CD4-positive, alpha-beta memory T cell (primary cell): ENCODE measurements around the gene PES1. TPM values are rescaled to one million over a fixed set of nuclear protein-coding genes. Genes with fewer than 3 reads are reported as not detected.

Source experiments
- CTCF ChIA-PET: fragments of 350-600 bp; sonication (Branson Sonifier 250); formaldehyde crosslinking; loops from one replicate; lab custom pipeline; 2021; ENCODE audit warnings: inconsistent platforms; ENCODE audit not compliant: partially characterized antibody; lab: Charles Lee
- POLR2A ChIA-PET: fragments of 350-600 bp; sonication (Branson Sonifier 250); formaldehyde crosslinking; loops from one replicate; lab custom pipeline; 2021; ENCODE audit not compliant: partially characterized antibody; lab: Charles Lee
- DNase-seq, 5 donors: peaks; one replicate each; pipeline versions ENCODE4 v3.0.0 to v3.0.0-alpha.2; 2020 to 2022; ENCODE audit warnings: mixed read lengths in 1 of 5
- H3K27ac ChIP-seq: one replicate; pipeline ENCODE4 v1.7.0; 2013; ENCODE audit warnings: low read depth, low read length
- H3K27me3 ChIP-seq: 2 replicates; pipeline ENCODE4 v1.7.0; 2013; ENCODE audit warnings: mild to moderate bottlenecking, low read length, moderate library complexity; ENCODE audit not compliant: insufficient read depth
- H3K36me3 ChIP-seq: 2 replicates; pipeline ENCODE4 v1.7.0; 2013; ENCODE audit warnings: mild to moderate bottlenecking, low read length, moderate library complexity; ENCODE audit not compliant: insufficient read depth
- H3K4me1 ChIP-seq: 2 replicates; pipeline ENCODE4 v1.7.0; 2013; ENCODE audit warnings: mild to moderate bottlenecking, low read length, moderate library complexity; ENCODE audit not compliant: insufficient read depth
- H3K4me3 ChIP-seq, 2 donors: one replicate each; pipeline ENCODE4 v1.7.0; 2013; ENCODE audit warnings: low read length in 2 of 2, mild to moderate bottlenecking in 1 of 2
- H3K9me3 ChIP-seq, 2 donors: one replicate each; pipeline ENCODE4 v1.7.0; 2013; ENCODE audit warnings: low read length in 2 of 2, control low read depth in 1 of 2; ENCODE audit not compliant: control insufficient read depth in 1 of 2
- H3K27ac Mint-ChIP-seq, 7 donors: one replicate each; pipeline ENCODE4 v1.8.0; 2020 to 2021; ENCODE audit warnings: mixed read lengths in 7 of 7, mild to moderate bottlenecking in 6 of 7, inconsistent platforms in 3 of 7, moderate library complexity in 3 of 7
- H3K27me3 Mint-ChIP-seq, 2 donors: one replicate each; pipeline ENCODE4 v1.8.0; 2020 to 2021; ENCODE audit warnings: mixed read lengths in 2 of 2
- H3K36me3 Mint-ChIP-seq, 2 donors: one replicate each; pipeline ENCODE4 v1.8.0; 2020 to 2021; ENCODE audit warnings: mixed read lengths in 2 of 2, inconsistent platforms in 1 of 2, mild to moderate bottlenecking in 1 of 2
- H3K4me1 Mint-ChIP-seq, 4 donors: one replicate each; pipeline ENCODE4 v1.8.0; 2020 to 2021; ENCODE audit warnings: mixed read lengths in 4 of 4, mild to moderate bottlenecking in 1 of 4
- H3K4me3 Mint-ChIP-seq, 8 donors: one replicate each; pipeline ENCODE4 v1.8.0; 2020 to 2021; ENCODE audit warnings: mixed read lengths in 8 of 8, mild to moderate bottlenecking in 7 of 8, moderate library complexity in 6 of 8, inconsistent platforms in 3 of 8
- H3K9me3 Mint-ChIP-seq, 8 donors: one replicate each; pipeline ENCODE4 v1.8.0; 2020 to 2021; ENCODE audit warnings: mixed read lengths in 8 of 8, mild to moderate bottlenecking in 5 of 8, inconsistent platforms in 3 of 8, moderate library complexity in 1 of 8
- intact Hi-C: fragments of 100-400 bp; cut with micrococcal nuclease; formaldehyde crosslinking; loops from one replicate; pipeline ENCODE4 v1.15.1; 2023
- polyA plus RNA-seq, 2 donors: library from polyadenylated mRNA; unstranded; fragments of 300-500 nt; fragmentation: Illumina TruSeq; gene quantifications; one replicate each; pipeline ENCODE4 v1.2.3, GENCODE V29; 2021
- total RNA-seq, 2 experiments: library from RNA; stranded (reverse); gene quantifications; one replicate each; pipeline ENCODE4 v1.2.3, GENCODE V29; 2021

PES1 gene
- total and polyA plus RNA-seq, 4 experiments from 2014 or later: 41.3 to 51.6 (median 49.4) TPM

DNA sequence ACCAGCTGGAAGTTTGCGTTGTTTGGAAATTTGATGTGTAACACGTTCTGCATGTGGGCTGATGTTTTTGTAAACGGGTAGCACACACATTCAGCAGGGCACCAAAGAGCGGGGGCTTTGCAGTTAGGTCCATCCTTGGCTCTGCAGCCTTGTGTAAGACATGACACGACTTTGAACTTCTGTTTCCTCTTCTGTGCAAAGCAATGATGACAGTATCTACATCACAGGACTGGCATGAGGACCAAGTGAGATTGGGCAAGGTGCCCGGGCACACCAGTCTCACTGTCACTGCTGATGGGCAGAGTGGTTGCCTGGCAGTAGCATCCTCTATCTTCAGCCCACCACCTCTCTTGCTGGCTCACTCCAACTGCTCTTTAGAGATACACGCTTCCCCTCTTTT, 18.6 kb upstream of the PES1 start:
- H3K9me3 ChIP-seq: no peaks in the 10 kb centered on the region
- CTCF ChIA-PET: interaction anchor here (1.0 kb wide), 1 partner anchor 25 kb away, joined by 4 read pairs; no protein-coding TSS in a partner anchor
- peak overlapping the region in 2 of 7 donors; percentile 37 to 67 for H3K27ac Mint-ChIP-seq
- peaks cover 0 to 2% (median 0%) of the 10 kb centered on the region in 8 donors for H3K9me3 Mint-ChIP-seq
- H3K36me3 ChIP-seq: no peaks in the 10 kb centered on the region
- H3K4me1 Mint-ChIP-seq: peaks cover 9 to 28% (median 17%) of the 10 kb centered on the region in 4 donors
- H3K4me1 ChIP-seq: peaks cover 16% of the 10 kb centered on the region
- H3K27me3 Mint-ChIP-seq: peaks cover 0 to 1% of the 10 kb centered on the region in 2 donors
- no peak for DNase-seq
- POLR2A ChIA-PET: no interaction called here
- no peak overlapping the region for H3K27ac ChIP-seq
- H3K4me3 Mint-ChIP-seq: no peak overlapping the region
- H3K27me3 ChIP-seq: no peaks in the 10 kb centered on the region
- H3K4me3 ChIP-seq: no peak overlapping the region
- intact Hi-C loops: no loop called here
- no peaks in the 10 kb centered on the region for H3K36me3 Mint-ChIP-seq

DNA sequence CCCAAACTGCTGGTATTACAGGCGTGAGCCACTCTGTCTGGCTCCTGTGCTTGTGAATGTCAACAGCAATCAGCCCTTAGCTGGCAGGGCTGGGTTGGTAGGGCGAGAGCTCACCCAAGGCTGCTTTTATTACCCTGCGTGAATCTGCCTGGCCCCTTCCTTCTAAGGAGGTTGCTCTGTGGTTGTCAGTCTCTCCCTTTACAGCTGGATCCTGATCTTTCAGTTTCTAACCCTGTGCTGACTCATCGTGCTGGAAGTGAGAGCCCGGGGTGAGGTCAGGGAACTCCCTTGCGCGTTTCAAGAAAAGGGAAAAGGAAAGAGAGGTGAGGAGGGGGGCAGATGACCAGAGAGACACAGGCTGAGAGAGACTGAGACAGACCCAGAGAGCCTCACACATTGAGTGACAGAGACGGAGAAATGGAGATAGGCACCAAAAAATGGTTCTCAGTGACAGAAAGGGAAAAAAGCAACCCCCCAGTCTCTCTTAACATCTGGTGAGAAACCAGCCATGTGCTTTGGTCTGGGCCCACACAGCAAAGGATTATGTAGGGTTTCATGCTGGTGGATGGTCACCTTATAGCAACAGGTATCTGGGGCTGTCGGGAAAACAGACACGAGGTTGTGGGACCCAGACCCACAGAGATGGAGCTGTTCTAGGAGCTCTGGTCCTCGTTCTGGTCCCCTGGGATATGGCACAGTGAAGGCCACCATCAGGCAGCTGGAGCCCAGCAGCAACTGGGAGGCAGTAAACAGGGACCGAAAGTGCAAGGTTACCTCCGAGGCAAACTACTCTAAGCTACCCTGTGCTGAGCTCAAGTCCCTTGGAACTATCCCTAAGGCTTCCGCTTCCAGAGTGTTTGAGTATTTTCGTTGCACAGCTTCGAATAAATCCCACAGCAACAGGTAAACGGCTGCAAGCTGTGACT, 17.8 kb upstream of the PES1 start:
- ChIA-PET CTCF (interaction anchor here (0.8 to 1.0 kb wide), 2 partner anchors 25 to 146 kb away, joined by 3 to 4 read pairs; no protein-coding TSS in a partner anchor), POLR2A (no interaction called here)
- Mint-ChIP-seq H3K27me3 (peaks cover 0 to 1% of the 10 kb centered on the region in 2 donors), H3K4me3 (peak overlapping the region in 1 of 8 donors; percentile 39), H3K4me1 (peaks cover 9 to 30% (median 19%) of the 10 kb centered on the region in 4 donors), H3K27ac (peak overlapping the region in 2 of 7 donors; percentile 65 to 84), H3K36me3 (no peaks in the 10 kb centered on the region), H3K9me3 (peaks cover 0 to 2% (median 0%) of the 10 kb centered on the region in 8 donors)
- H3K36me3 ChIP-seq: no peaks in the 10 kb centered on the region
- no peak for DNase-seq
- peaks cover 16% of the 10 kb centered on the region for H3K4me1 ChIP-seq
- H3K4me3 ChIP-seq: no peak overlapping the region
- H3K27ac ChIP-seq: no peak overlapping the region
- H3K9me3 ChIP-seq: no peaks in the 10 kb centered on the region
- intact Hi-C loops: no loop called here
- no peaks in the 10 kb centered on the region for H3K27me3 ChIP-seq

GRCh38 chr22:30607939-30608338, 16.2 kb upstream of the PES1 start:
- Histone ChIP-seq H3K27me3 (no peaks in the 10 kb centered on the region), H3K36me3 (no peaks in the 10 kb centered on the region), H3K4me1 (peaks cover 16% of the 10 kb centered on the region), H3K9me3 (no peaks in the 10 kb centered on the region), H3K4me3 (no peak overlapping the region), H3K27ac (no peak overlapping the region)
- Mint-ChIP-seq H3K27me3 (peaks cover 0 to 1% of the 10 kb centered on the region in 2 donors), H3K36me3 (no peaks in the 10 kb centered on the region), H3K27ac (no peak overlapping the region), H3K4me1 (peaks cover 9 to 30% (median 19%) of the 10 kb centered on the region in 4 donors), H3K4me3 (no peak overlapping the region), H3K9me3 (peaks cover 0 to 2% (median 0%) of the 10 kb centered on the region in 8 donors)
- POLR2A ChIA-PET: interaction anchor here (0.6 to 2.2 kb wide), 5 partner anchors 18 to 71 kb away, joined by 3 to 11 read pairs (median 3); partner anchors contain the start of gene SLC35E4
- intact Hi-C loops: no loop called here
- CTCF ChIA-PET: interaction anchor here (1.1 to 2.7 kb wide), 5 partner anchors 9 to 283 kb away, joined by 3 to 14 read pairs (median 4); partner anchors contain the start of gene SLC35E4
- DNase-seq: no peak

DNA sequence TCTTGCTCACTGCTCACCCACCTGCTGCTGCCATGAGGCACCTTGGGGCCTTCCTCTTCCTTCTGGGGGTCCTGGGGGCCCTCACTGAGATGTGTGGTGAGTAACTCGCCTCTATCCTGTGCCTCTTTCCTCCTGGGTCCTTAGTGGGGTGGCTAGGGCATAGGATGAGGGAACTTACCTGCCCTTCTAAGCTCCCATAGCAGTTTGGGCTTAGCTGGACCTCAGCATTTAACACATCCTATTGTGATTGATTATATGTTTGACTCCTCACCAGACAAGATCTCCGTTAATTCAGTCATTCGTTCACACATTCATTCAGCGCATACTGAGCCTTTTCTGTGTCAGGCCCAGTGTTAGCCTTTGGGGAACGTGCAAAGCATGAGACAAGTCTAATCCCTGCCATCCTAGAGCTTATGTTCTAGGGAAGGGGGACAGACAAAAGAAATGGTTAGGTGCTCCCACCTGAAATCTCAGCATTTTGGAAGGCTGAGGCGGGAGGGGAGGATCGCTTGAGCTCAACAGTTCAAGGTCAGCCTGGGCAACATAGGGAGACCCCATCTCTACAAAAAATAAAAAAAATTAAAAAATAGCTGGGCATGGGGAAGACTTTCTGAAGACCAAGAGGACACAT, 15.7 kb upstream of the PES1 start:
- DNase-seq: no peak
- Histone ChIP-seq H3K27ac (no peak overlapping the region), H3K4me1 (peaks cover 16% of the 10 kb centered on the region), H3K27me3 (no peaks in the 10 kb centered on the region), H3K4me3 (peak overlapping the region in 1 of 2 donors; percentile 57), H3K9me3 (no peaks in the 10 kb centered on the region), H3K36me3 (no peaks in the 10 kb centered on the region)
- ChIA-PET CTCF (interaction anchor here (0.7 to 2.7 kb wide), 6 partner anchors 9 to 284 kb away, joined by 3 to 14 read pairs (median 4); partner anchors contain the start of gene SLC35E4), POLR2A (interaction anchor here (0.6 to 2.3 kb wide), 7 partner anchors 15 to 605 kb away, joined by 3 to 19 read pairs (median 4); partner anchors contain the start of genes LIMK2, PES1, SLC35E4 and TUG1)
- Mint-ChIP-seq H3K27me3 (peaks cover 0 to 1% of the 10 kb centered on the region in 2 donors), H3K4me3 (peak overlapping the region; percentile 86 to 94 (median 90)), H3K4me1 (peaks cover 9 to 30% (median 19%) of the 10 kb centered on the region in 4 donors), H3K36me3 (no peaks in the 10 kb centered on the region), H3K27ac (peak overlapping the region in 6 of 7 donors; percentile 50 to 92 (median 60)), H3K9me3 (peaks cover 0 to 2% (median 0%) of the 10 kb centered on the region in 8 donors)
- intact Hi-C loops: no loop called here

GRCh38 chr22:30606455-30607299, 15.0 kb upstream of the PES1 start, which contains the start of gene TCN2:
Gene TCN2, plus strand, starts transcription at chr22:30607174. Its CDS starts 158 bp downstream, at chr22:30607332.
- intact Hi-C loops: no loop called here
- H3K27ac Mint-ChIP-seq: peak within 1 kb of the TSS in 6 of 7 donors; percentile 50 to 92 (median 64)
- H3K36me3 Mint-ChIP-seq: no peaks in the 10 kb centered on the region
- H3K4me3 Mint-ChIP-seq: peak within 1 kb of the TSS; percentile 86 to 94 (median 90)
- no peak within 1 kb of the TSS for H3K27ac ChIP-seq
- H3K4me1 ChIP-seq: peaks cover 16% of the 10 kb centered on the region
- H3K36me3 ChIP-seq: no peaks in the 10 kb centered on the region
- no peaks in the 10 kb centered on the region for H3K9me3 ChIP-seq
- CTCF ChIA-PET: interaction anchor here (0.7 to 2.7 kb wide), 10 partner anchors 9 to 284 kb away, joined by 3 to 14 read pairs (median 4); partner anchors contain the start of genes PES1 and SLC35E4
- H3K27me3 ChIP-seq: no peaks in the 10 kb centered on the region
- peaks cover 11 to 30% (median 20%) of the 10 kb centered on the region in 4 donors for H3K4me1 Mint-ChIP-seq
- POLR2A ChIA-PET: interaction anchor here (0.6 to 2.3 kb wide), 6 partner anchors 14 to 606 kb away, joined by 3 to 19 read pairs (median 4); partner anchors contain the start of genes LIMK2, PES1, SLC35E4 and TUG1
- peaks cover 0 to 2% (median 0%) of the 10 kb centered on the region in 8 donors for H3K9me3 Mint-ChIP-seq
- H3K4me3 ChIP-seq: peak within 1 kb of the TSS; percentile 57 to 81
- H3K27me3 Mint-ChIP-seq: peaks cover 0 to 1% of the 10 kb centered on the region in 2 donors
- peak; percentile 13 to 57 (median 18) for DNase-seq
